ENCODE results near the gene SLC22A15.

The SLC22A15 gene

DNA sequence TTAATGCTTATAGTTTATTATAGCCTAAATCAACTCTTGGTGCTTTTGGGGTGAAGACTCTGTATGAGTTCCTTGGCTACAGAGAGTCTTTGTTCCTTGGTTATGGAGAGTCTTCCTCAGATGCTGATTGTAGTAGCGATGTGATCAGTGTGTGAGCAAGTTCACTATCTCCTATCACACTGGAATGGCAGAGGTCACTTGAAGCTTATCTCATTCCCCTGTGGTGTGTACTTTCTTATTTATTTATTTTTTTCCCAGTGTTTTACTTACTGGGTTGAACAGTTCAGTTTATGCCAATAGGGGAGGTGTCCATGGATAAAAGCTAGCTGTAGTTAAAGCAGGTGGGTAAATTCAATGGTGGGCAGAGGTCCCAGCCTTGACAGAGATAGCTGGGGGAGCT is 114.8 kb downstream of the SLC22A15 start:
- DNase-seq (ENCODE audit: extremely low read depth, insufficient read length) = no peak
- no peaks in the 10 kb centered on the region for H3K36me3 ChIP-seq (ENCODE audit: control insufficient read depth, insufficient read depth, low read length)
- H3K27me3 ChIP-seq (replicated peaks; ENCODE audit: control insufficient read depth, insufficient read depth, low read length) = no peaks in the 10 kb centered on the region
- H3K4me3 ChIP-seq (replicated peaks; ENCODE audit: low read depth, low read length) = no peak overlapping the region
- TF ChIP-seq CTCF (IDR thresholded peaks at IDR 0.05; ENCODE audit: insufficient read depth, low read length, poor library complexity, severe bottlenecking) = no peak

GRCh38 chr1:116092752-116093489 is 116.6 kb downstream of the SLC22A15 start:
- TF ChIP-seq CTCF (IDR thresholded peaks at IDR 0.05; ENCODE audit: insufficient read depth, low read length, poor library complexity, severe bottlenecking) = no peak
- no peaks in the 10 kb centered on the region for H3K27me3 ChIP-seq (replicated peaks; ENCODE audit: control insufficient read depth, insufficient read depth, low read length)
- H3K36me3 ChIP-seq (ENCODE audit: control insufficient read depth, insufficient read depth, low read length) = no peaks in the 10 kb centered on the region
- H3K4me3 ChIP-seq (replicated peaks; ENCODE audit: low read depth, low read length) = no peak overlapping the region
- no peak for DNase-seq (ENCODE audit: extremely low read depth, insufficient read length)

DNA sequence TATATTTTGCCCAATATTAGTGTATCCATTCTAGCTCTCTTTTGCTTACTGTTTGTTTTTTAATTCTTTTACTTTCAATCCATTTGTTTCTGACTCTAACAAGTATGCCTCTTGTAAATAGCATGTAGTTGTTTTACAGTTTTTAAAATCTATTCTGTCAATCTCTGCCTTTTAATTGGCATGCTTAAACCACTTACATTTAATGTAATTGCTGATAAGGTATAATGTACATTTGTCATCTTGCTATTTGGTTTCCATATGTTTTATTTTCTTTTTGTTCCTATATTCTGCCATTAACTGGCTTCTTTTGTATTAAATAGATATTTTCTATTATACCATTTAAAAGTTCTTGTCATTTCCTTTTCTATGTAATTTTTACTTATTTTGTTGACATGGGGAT is 118.7 kb downstream of the SLC22A15 start:
- DNase-seq (ENCODE audit: extremely low read depth, insufficient read length) = no peak
- no peaks in the 10 kb centered on the region for H3K27me3 ChIP-seq (replicated peaks; ENCODE audit: control insufficient read depth, insufficient read depth, low read length)
- TF ChIP-seq CTCF (IDR thresholded peaks at IDR 0.05; ENCODE audit: insufficient read depth, low read length, poor library complexity, severe bottlenecking) = no peak
- no peak overlapping the region for H3K4me3 ChIP-seq (replicated peaks; ENCODE audit: low read depth, low read length)
- no peaks in the 10 kb centered on the region for H3K36me3 ChIP-seq (ENCODE audit: control insufficient read depth, insufficient read depth, low read length)

DNA sequence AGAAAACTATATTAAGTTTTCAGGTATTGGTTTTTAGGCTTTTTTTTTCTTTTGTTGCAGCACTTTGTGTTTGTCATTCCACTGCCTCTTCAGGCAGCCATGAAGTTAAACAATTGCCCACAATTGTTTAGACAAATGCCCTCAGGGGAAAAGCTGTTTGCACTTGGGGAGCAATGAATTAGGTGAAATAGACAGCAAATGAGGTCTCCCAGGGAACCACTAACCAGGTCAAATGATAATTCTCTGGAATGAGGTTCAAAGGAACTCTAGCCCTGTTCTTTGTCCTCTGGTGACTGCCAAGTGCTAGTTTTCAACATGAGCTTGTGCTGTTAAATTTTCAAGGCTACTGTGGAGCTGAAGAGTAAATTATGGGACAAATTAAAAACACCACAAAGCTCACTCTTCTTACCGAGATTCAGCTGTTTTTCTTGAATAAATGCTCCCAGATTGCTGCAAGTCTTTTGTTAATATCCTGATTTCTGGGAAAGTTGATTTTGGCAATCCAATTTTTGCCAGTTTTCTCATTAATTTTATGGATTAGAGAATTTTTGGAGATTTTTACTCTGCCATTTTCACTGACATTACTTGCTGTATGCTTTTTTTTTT is 119.8 kb downstream of the SLC22A15 start:
- Histone ChIP-seq H3K4me3 (replicated peaks; ENCODE audit: low read depth, low read length) (no peak overlapping the region), H3K27me3 (replicated peaks; ENCODE audit: control insufficient read depth, insufficient read depth, low read length) (no peaks in the 10 kb centered on the region), H3K36me3 (ENCODE audit: control insufficient read depth, insufficient read depth, low read length) (no peaks in the 10 kb centered on the region)
- DNase-seq (ENCODE audit: extremely low read depth, insufficient read length) = no peak
- no peak for TF ChIP-seq CTCF (IDR thresholded peaks at IDR 0.05; ENCODE audit: insufficient read depth, low read length, poor library complexity, severe bottlenecking)

DNA sequence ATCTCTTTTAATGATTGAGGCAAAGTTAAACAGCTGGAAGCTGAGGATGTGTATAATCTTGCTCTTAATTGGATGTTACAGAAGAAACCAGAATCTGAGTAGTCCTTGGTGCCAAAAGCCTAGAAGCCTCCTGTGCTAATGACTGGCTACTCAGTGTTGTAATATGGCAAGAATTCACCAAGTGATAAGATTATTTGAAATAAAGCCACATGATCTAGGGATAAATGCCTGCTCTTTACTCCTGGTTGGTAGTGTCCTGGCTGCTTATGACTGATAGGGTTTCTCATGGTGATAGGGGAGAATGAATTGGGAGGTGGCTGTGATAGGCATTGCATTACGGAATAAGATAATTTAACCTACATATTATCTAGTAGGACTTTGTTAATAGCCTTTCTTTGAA is 121.3 kb downstream of the SLC22A15 start:
- H3K4me3 ChIP-seq (replicated peaks; ENCODE audit: low read depth, low read length) = no peak overlapping the region
- TF ChIP-seq CTCF (IDR thresholded peaks at IDR 0.05; ENCODE audit: insufficient read depth, low read length, poor library complexity, severe bottlenecking) = no peak

More for the DNA sequence above, 121.3 kb downstream of the SLC22A15 start:
- no peaks in the 10 kb centered on the region for H3K27me3 ChIP-seq (replicated peaks; ENCODE audit: control insufficient read depth, insufficient read depth, low read length)
- no peak for DNase-seq (ENCODE audit: extremely low read depth, insufficient read length)
- H3K36me3 ChIP-seq (ENCODE audit: control insufficient read depth, insufficient read depth, low read length) = no peaks in the 10 kb centered on the region

Measured in GM06990 (cell line).